GM12873 (cell line): ENCODE results near the gene KLHL3.

Experiments
- TF ChIP-seq, protein P1 (sequence below): IDR thresholded peaks from 2 replicates; pipeline ENCODE4 v1.5.1; 2012; ENCODE audit warnings: low read depth, mild to moderate bottlenecking, moderate library complexity, low read length, control low read depth; ENCODE audit not compliant: insufficient read depth; ENCODE audit errors: missing control alignments

The KLHL3 gene

GRCh38 chr5:137760294-137760693, 24.4 kb upstream of the KLHL3 start:
- TF ChIP-seq, protein P1, sequence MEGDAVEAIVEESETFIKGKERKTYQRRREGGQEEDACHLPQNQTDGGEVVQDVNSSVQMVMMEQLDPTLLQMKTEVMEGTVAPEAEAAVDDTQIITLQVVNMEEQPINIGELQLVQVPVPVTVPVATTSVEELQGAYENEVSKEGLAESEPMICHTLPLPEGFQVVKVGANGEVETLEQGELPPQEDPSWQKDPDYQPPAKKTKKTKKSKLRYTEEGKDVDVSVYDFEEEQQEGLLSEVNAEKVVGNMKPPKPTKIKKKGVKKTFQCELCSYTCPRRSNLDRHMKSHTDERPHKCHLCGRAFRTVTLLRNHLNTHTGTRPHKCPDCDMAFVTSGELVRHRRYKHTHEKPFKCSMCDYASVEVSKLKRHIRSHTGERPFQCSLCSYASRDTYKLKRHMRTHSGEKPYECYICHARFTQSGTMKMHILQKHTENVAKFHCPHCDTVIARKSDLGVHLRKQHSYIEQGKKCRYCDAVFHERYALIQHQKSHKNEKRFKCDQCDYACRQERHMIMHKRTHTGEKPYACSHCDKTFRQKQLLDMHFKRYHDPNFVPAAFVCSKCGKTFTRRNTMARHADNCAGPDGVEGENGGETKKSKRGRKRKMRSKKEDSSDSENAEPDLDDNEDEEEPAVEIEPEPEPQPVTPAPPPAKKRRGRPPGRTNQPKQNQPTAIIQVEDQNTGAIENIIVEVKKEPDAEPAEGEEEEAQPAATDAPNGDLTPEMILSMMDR, result no peak

GRCh38 chr5:137758715-137759306, 22.9 kb upstream of the KLHL3 start:
- TF ChIP-seq, protein P1, result no peak

DNA sequence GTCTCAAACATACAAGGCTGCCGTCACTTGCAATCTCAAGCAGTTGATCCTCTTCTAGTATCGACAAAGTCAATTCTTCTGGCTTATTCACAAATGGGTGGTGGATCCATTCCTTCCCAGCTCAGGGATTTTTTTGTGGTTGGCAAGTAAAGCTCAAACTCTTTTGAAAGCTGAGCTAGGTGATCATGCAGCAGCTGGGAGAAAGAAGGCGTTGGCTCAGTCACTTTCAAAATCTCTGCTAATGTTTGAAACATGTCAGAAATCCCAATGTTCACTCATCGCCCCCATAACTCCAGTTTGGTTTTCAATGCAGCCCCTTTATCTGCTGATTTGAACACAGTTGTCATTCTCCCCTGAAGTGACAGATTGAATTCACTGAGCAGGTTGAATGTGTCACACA, 22.2 kb upstream of the KLHL3 start:
- TF ChIP-seq, protein P1, result no peak

GRCh38 chr5:137757634-137758033, 21.7 kb upstream of the KLHL3 start:
- TF ChIP-seq, protein P1, result no peak

DNA sequence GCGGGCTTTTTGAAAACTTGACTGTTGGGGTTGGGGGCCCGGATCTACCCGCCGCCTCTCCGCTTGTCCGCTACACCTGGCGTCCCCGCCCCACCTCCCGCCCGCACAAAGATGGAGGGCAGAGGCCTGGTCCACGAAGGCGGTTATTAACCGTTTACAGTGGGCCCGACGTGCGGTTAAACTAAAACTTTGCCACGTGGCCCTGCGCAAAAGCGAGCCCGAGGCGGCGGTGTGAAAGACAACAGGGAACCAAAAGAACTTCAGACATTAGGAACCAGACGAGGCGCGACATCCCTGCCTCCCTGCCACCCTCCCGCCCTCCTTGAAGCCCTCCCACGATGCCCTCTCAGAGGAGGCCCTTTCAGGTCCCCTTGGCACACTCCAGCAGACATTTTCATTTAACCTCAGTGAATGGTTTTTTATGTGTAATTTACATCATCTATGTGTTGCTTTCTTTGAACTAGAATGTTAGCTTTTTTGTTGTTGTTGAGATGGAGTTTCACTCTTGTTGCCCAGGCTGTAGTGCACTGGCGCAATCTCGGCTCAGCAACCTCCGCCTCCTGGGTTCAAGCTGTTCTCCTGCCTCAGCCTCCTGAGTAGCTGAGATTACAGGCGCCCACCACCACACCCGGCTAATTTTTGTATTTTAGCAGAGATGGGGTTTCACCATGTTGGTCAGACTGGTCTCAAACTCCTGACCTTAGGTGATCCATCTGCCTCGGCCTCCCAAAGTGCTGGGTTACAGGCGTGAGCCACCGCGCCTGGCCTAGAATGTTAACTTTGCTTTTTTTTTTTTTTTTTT, 19.3 kb upstream of the KLHL3 start:
- TF ChIP-seq, protein P1, result no peak

GRCh38 chr5:137754188-137754960, 18.5 kb upstream of the KLHL3 start, which contains the start of gene HNRNPA0:
Gene HNRNPA0 (minus strand): TSS chr5:137754363. CDS start chr5:137754066, 297 bp downstream.
- TF ChIP-seq, protein P1, result no peak

DNA sequence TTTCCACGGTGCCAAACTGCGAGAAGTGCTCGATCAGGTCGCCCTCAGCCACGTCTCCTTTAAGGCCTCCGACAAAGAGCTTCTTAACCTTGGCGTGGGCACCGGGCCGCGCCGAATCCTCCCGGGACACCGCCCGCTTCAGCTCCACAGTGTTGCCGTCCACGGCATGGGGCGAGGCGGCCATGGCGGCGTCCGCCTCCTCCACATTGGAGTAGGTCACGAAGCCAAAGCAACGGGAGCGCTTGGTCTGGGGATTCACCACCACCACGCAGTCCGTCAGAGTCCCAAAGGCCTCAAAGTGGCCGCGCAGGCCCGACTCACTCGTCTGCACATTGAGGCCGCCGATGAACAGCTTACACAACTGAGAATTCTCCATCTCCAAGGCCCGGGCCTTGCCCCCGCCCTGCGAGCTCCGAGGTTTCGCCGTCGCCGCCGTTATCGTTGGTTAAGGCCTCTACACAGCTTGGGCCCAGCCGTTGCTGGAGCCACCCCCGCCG, 17.9 kb upstream of the KLHL3 start:
- TF ChIP-seq, protein P1, result no peak
